D721Med (cell line): ENCODE results near the gene GALNT18.

Experiments
- DNase-seq: peaks from one replicate; pipeline ENCODE4 v3.0.0; 2011; ENCODE audit warnings: low spot score; ENCODE audit not compliant: insufficient read length
- FAIRE-seq: peaks from 2 replicates; lab custom pipeline; 2011; peaks lifted over from hg19 to GRCh38; lab: Jason Lieb, UNC
- CTCF ChIP-seq: IDR thresholded peaks from 2 replicates; pipeline ENCODE4 v1.5.1; 2012; ENCODE audit warnings: mild to moderate bottlenecking, control low read depth; ENCODE audit not compliant: insufficient read depth; ENCODE audit errors: missing control alignments

GALNT18 gene

GRCh38 chr11:11468954-11469353 is 152.9 kb downstream of the GALNT18 start:
- TF ChIP-seq CTCF: no peak
- no peak for FAIRE-seq
- DNase-seq: no peak

GRCh38 chr11:11467312-11467711 is 154.5 kb downstream of the GALNT18 start:
- FAIRE-seq: no peak
- no peak for TF ChIP-seq CTCF
- no peak for DNase-seq

GRCh38 chr11:11464555-11464954 is 157.2 kb downstream of the GALNT18 start:
- FAIRE-seq: no peak
- no peak for TF ChIP-seq CTCF
- no peak for DNase-seq

- TF ChIP-seq CTCF: no peak
- no peak for DNase-seq
- FAIRE-seq: no peak
These were observed 158.4 kb downstream of the GALNT18 start for GRCh38 chr11:11463405-11463804.

- no peak for TF ChIP-seq CTCF
- DNase-seq (no peak), FAIRE-seq (no peak)
These were observed 160.3 kb downstream of the GALNT18 start for GRCh38 chr11:11461473-11461872.

- DNase-seq: no peak
These were observed 162.2 kb downstream of the GALNT18 start for GRCh38 chr11:11459578-11459977.

GRCh38 chr11:11458485-11458884 is 163.3 kb downstream of the GALNT18 start:
- DNase-seq (no peak), FAIRE-seq (no peak)
- TF ChIP-seq CTCF: no peak

More at GRCh38 chr11:11459578-11459977, 162.2 kb downstream of the GALNT18 start:
- no peak for FAIRE-seq
- no peak for TF ChIP-seq CTCF
